WTC11 (cell line): ENCODE results near the gene AKR1E2. TPM values are rescaled to one million over a fixed set of nuclear protein-coding genes. Genes with fewer than 3 reads are reported as not detected.

ENCODE experiments used
- ATAC-seq: fragments of 200-7000 bp; cut with Tn5 transposase; 2 replicates; pipeline ENCODE4 v1.10.0; 2021; ENCODE audit warnings: mild to moderate bottlenecking, moderate library complexity
- CTCF ChIA-PET: fragments of 300-600 bp; sonication (Branson Sonifier 250); formaldehyde crosslinking; loops from one replicate; lab custom pipeline; 2021; ENCODE audit warnings: antibody characterized with exemption; lab: Charles Lee
- POLR2A ChIA-PET: fragments of 350-600 bp; sonication (Branson Sonifier 250); formaldehyde crosslinking; loops from one replicate; lab custom pipeline; 2021; ENCODE audit warnings: antibody characterized with exemption; lab: Charles Lee
- DNase-seq: peaks from one replicate; pipeline ENCODE4 v3.0.0; 2021; ENCODE audit warnings: low spot score
- H3K27ac Mint-ChIP-seq: 2 replicates; pipeline ENCODE4 v1.8.0; 2021; ENCODE audit warnings: mixed read lengths
- H3K27me3 Mint-ChIP-seq: 2 replicates; pipeline ENCODE4 v1.8.0; 2021; ENCODE audit warnings: low read depth, mild to moderate bottlenecking, moderate library complexity, mixed read lengths
- H3K36me3 Mint-ChIP-seq: 2 replicates; pipeline ENCODE4 v1.8.0; 2021; ENCODE audit warnings: mixed read lengths
- H3K4me1 Mint-ChIP-seq: 2 replicates; pipeline ENCODE4 v1.8.0; 2022; ENCODE audit warnings: mixed read lengths
- H3K4me3 Mint-ChIP-seq: 2 replicates; pipeline ENCODE4 v1.8.0; 2021; ENCODE audit warnings: mild to moderate bottlenecking, moderate library complexity, mixed read lengths
- H3K9me3 Mint-ChIP-seq: 2 replicates; pipeline ENCODE4 v1.8.0; 2021; ENCODE audit warnings: mixed read lengths
- FOXJ3 ChIP-seq: sonication (generic); formaldehyde crosslinking; IDR thresholded peaks from 2 replicates; pipeline ENCODE4 v1.9.0; 2021; ENCODE audit warnings: missing genetic modification reagents, mild to moderate bottlenecking, borderline replicate concordance
- GRHL2 ChIP-seq: fragments of 250-450 bp; sonication (Bioruptor Pico); IDR thresholded peaks from 2 replicates; pipeline ENCODE4 v1.8.0; 2022; ENCODE audit warnings: mild to moderate bottlenecking, moderate library complexity; ENCODE audit not compliant: insufficient replicate concordance, severe bottlenecking
- NFE2L1 ChIP-seq: sonication (generic); formaldehyde crosslinking; IDR thresholded peaks from 2 replicates; pipeline ENCODE4 v1.8.1; 2023; ENCODE audit warnings: missing genetic modification reagents
- OVOL2 ChIP-seq: fragments of 250-450 bp; sonication (Bioruptor Pico); IDR thresholded peaks from 2 replicates; pipeline ENCODE4 v1.9.0; 2021; ENCODE audit warnings: mild to moderate bottlenecking, borderline replicate concordance
- SMAD3 ChIP-seq: sonication (generic); formaldehyde crosslinking; IDR thresholded peaks from 2 replicates; pipeline ENCODE4 v1.8.0; 2022; ENCODE audit warnings: missing genetic modification reagents, mild to moderate bottlenecking, borderline replicate concordance
- ZNF671 ChIP-seq: fragments of 250-450 bp; sonication (Bioruptor Pico); IDR thresholded peaks from 2 replicates; pipeline ENCODE4 v1.8.0; 2021; ENCODE audit warnings: mild to moderate bottlenecking
- total RNA-seq: library from RNA; stranded (reverse); gene quantifications from 3 replicates; pipeline ENCODE4 v1.2.3, GENCODE V29; 2021
- TF ChIP-seq, protein P1 (sequence below): sonication (generic); formaldehyde crosslinking; IDR thresholded peaks from 2 replicates; pipeline ENCODE4 v1.8.0; 2022; ENCODE audit warnings: mild to moderate bottlenecking, missing genetic modification reagents
- TF ChIP-seq, protein P2 (sequence below): sonication (generic); formaldehyde crosslinking; IDR thresholded peaks from 2 replicates; pipeline ENCODE4 v1.8.1; 2023; ENCODE audit warnings: mild to moderate bottlenecking, missing genetic modification reagents, moderate library complexity
- TF ChIP-seq, protein P3 (sequence below): sonication (generic); formaldehyde crosslinking; IDR thresholded peaks from 2 replicates; pipeline ENCODE4 v1.8.0; 2022; ENCODE audit warnings: missing genetic modification reagents
- TF ChIP-seq, protein P4 (sequence below): sonication (generic); formaldehyde crosslinking; IDR thresholded peaks from 2 replicates; pipeline ENCODE4 v1.8.1; 2023; ENCODE audit warnings: mild to moderate bottlenecking, missing genetic modification reagents
- TF ChIP-seq, protein P5 (sequence below): sonication (generic); formaldehyde crosslinking; IDR thresholded peaks from 2 replicates; pipeline ENCODE4 v1.8.1; 2022; ENCODE audit warnings: mild to moderate bottlenecking, missing genetic modification reagents, moderate library complexity, borderline replicate concordance
- TF ChIP-seq, protein P6 (sequence below): sonication (generic); formaldehyde crosslinking; IDR thresholded peaks from 2 replicates; pipeline ENCODE4 v1.8.1; 2023; ENCODE audit warnings: mild to moderate bottlenecking, missing genetic modification reagents, borderline replicate concordance
- TF ChIP-seq, protein P7 (sequence below): fragments of 250-450 bp; sonication (Bioruptor Pico); IDR thresholded peaks from 2 replicates; pipeline ENCODE4 v1.9.0; 2021; ENCODE audit warnings: mild to moderate bottlenecking, borderline replicate concordance
- TF ChIP-seq, protein P8 (sequence below): sonication (generic); formaldehyde crosslinking; IDR thresholded peaks from 2 replicates; pipeline ENCODE4 v1.8.0; 2023; ENCODE audit warnings: missing genetic modification reagents, mild to moderate bottlenecking, borderline replicate concordance
- TF ChIP-seq, protein P9 (sequence below): fragments of 250-450 bp; sonication (Bioruptor Pico); IDR thresholded peaks from 2 replicates; pipeline ENCODE4 v1.8.0; 2021; ENCODE audit warnings: mild to moderate bottlenecking

The AKR1E2 gene
- total RNA-seq, 1 experiment from 2014 or later = 1.7 TPM

DNA sequence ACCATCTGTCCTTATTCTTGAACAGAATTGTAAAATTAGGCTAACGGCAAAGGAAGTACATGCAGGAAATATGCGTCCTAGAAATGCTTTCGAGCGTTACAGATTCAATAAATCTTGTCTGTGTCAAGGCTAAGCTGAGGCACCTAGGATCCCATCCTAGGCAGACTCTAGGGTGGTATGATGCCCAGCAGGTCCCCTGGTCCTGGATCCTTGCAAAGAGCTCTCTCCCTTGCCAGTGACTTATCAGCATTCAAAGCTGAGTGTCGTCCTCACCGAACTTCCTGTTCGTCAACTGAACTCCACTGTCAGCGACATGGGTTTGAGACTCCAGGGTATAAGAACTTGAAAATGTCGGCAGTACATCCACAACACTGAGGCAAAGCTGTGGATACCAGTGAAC is 61.5 kb downstream of the AKR1E2 start:
- POLR2A ChIA-PET = no interaction called here
- no peak for TF ChIP-seq SMAD3
- TF ChIP-seq, protein P1, sequence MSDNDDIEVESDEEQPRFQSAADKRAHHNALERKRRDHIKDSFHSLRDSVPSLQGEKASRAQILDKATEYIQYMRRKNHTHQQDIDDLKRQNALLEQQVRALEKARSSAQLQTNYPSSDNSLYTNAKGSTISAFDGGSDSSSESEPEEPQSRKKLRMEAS (CRISPR knock-in tag) = no peak
- TF ChIP-seq, protein P2, sequence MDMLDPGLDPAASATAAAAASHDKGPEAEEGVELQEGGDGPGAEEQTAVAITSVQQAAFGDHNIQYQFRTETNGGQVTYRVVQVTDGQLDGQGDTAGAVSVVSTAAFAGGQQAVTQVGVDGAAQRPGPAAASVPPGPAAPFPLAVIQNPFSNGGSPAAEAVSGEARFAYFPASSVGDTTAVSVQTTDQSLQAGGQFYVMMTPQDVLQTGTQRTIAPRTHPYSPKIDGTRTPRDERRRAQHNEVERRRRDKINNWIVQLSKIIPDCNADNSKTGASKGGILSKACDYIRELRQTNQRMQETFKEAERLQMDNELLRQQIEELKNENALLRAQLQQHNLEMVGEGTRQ (CRISPR knock-in tag) = no peak
- TF ChIP-seq, protein P3, sequence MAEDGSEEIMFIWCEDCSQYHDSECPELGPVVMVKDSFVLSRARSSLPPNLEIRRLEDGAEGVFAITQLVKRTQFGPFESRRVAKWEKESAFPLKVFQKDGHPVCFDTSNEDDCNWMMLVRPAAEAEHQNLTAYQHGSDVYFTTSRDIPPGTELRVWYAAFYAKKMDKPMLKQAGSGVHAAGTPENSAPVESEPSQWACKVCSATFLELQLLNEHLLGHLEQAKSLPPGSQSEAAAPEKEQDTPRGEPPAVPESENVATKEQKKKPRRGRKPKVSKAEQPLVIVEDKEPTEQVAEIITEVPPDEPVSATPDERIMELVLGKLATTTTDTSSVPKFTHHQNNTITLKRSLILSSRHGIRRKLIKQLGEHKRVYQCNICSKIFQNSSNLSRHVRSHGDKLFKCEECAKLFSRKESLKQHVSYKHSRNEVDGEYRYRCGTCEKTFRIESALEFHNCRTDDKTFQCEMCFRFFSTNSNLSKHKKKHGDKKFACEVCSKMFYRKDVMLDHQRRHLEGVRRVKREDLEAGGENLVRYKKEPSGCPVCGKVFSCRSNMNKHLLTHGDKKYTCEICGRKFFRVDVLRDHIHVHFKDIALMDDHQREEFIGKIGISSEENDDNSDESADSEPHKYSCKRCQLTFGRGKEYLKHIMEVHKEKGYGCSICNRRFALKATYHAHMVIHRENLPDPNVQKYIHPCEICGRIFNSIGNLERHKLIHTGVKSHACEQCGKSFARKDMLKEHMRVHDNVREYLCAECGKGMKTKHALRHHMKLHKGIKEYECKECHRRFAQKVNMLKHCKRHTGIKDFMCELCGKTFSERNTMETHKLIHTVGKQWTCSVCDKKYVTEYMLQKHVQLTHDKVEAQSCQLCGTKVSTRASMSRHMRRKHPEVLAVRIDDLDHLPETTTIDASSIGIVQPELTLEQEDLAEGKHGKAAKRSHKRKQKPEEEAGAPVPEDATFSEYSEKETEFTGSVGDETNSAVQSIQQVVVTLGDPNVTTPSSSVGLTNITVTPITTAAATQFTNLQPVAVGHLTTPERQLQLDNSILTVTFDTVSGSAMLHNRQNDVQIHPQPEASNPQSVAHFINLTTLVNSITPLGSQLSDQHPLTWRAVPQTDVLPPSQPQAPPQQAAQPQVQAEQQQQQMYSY (CRISPR knock-in tag) = no peak
- no peak for TF ChIP-seq OVOL2 (CRISPR knock-in tag)
- TF ChIP-seq, protein P4, sequence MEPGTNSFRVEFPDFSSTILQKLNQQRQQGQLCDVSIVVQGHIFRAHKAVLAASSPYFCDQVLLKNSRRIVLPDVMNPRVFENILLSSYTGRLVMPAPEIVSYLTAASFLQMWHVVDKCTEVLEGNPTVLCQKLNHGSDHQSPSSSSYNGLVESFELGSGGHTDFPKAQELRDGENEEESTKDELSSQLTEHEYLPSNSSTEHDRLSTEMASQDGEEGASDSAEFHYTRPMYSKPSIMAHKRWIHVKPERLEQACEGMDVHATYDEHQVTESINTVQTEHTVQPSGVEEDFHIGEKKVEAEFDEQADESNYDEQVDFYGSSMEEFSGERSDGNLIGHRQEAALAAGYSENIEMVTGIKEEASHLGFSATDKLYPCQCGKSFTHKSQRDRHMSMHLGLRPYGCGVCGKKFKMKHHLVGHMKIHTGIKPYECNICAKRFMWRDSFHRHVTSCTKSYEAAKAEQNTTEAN = no peak
- TF ChIP-seq, protein P5, sequence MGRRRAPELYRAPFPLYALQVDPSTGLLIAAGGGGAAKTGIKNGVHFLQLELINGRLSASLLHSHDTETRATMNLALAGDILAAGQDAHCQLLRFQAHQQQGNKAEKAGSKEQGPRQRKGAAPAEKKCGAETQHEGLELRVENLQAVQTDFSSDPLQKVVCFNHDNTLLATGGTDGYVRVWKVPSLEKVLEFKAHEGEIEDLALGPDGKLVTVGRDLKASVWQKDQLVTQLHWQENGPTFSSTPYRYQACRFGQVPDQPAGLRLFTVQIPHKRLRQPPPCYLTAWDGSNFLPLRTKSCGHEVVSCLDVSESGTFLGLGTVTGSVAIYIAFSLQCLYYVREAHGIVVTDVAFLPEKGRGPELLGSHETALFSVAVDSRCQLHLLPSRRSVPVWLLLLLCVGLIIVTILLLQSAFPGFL (CRISPR knock-in tag) = no peak
- TF ChIP-seq, protein P6, sequence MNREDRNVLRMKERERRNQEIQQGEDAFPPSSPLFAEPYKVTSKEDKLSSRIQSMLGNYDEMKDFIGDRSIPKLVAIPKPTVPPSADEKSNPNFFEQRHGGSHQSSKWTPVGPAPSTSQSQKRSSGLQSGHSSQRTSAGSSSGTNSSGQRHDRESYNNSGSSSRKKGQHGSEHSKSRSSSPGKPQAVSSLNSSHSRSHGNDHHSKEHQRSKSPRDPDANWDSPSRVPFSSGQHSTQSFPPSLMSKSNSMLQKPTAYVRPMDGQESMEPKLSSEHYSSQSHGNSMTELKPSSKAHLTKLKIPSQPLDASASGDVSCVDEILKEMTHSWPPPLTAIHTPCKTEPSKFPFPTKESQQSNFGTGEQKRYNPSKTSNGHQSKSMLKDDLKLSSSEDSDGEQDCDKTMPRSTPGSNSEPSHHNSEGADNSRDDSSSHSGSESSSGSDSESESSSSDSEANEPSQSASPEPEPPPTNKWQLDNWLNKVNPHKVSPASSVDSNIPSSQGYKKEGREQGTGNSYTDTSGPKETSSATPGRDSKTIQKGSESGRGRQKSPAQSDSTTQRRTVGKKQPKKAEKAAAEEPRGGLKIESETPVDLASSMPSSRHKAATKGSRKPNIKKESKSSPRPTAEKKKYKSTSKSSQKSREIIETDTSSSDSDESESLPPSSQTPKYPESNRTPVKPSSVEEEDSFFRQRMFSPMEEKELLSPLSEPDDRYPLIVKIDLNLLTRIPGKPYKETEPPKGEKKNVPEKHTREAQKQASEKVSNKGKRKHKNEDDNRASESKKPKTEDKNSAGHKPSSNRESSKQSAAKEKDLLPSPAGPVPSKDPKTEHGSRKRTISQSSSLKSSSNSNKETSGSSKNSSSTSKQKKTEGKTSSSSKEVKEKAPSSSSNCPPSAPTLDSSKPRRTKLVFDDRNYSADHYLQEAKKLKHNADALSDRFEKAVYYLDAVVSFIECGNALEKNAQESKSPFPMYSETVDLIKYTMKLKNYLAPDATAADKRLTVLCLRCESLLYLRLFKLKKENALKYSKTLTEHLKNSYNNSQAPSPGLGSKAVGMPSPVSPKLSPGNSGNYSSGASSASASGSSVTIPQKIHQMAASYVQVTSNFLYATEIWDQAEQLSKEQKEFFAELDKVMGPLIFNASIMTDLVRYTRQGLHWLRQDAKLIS = no peak
- no peak for TF ChIP-seq ZNF671
- TF ChIP-seq, protein P7, sequence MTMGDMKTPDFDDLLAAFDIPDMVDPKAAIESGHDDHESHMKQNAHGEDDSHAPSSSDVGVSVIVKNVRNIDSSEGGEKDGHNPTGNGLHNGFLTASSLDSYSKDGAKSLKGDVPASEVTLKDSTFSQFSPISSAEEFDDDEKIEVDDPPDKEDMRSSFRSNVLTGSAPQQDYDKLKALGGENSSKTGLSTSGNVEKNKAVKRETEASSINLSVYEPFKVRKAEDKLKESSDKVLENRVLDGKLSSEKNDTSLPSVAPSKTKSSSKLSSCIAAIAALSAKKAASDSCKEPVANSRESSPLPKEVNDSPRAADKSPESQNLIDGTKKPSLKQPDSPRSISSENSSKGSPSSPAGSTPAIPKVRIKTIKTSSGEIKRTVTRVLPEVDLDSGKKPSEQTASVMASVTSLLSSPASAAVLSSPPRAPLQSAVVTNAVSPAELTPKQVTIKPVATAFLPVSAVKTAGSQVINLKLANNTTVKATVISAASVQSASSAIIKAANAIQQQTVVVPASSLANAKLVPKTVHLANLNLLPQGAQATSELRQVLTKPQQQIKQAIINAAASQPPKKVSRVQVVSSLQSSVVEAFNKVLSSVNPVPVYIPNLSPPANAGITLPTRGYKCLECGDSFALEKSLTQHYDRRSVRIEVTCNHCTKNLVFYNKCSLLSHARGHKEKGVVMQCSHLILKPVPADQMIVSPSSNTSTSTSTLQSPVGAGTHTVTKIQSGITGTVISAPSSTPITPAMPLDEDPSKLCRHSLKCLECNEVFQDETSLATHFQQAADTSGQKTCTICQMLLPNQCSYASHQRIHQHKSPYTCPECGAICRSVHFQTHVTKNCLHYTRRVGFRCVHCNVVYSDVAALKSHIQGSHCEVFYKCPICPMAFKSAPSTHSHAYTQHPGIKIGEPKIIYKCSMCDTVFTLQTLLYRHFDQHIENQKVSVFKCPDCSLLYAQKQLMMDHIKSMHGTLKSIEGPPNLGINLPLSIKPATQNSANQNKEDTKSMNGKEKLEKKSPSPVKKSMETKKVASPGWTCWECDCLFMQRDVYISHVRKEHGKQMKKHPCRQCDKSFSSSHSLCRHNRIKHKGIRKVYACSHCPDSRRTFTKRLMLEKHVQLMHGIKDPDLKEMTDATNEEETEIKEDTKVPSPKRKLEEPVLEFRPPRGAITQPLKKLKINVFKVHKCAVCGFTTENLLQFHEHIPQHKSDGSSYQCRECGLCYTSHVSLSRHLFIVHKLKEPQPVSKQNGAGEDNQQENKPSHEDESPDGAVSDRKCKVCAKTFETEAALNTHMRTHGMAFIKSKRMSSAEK (CRISPR knock-in tag) = no peak
- TF ChIP-seq FOXJ3 (CRISPR knock-in tag) = no peak
- TF ChIP-seq GRHL2 (CRISPR knock-in tag) = no peak
- no peak for TF ChIP-seq NFE2L1 (CRISPR knock-in tag)
- TF ChIP-seq, protein P8, sequence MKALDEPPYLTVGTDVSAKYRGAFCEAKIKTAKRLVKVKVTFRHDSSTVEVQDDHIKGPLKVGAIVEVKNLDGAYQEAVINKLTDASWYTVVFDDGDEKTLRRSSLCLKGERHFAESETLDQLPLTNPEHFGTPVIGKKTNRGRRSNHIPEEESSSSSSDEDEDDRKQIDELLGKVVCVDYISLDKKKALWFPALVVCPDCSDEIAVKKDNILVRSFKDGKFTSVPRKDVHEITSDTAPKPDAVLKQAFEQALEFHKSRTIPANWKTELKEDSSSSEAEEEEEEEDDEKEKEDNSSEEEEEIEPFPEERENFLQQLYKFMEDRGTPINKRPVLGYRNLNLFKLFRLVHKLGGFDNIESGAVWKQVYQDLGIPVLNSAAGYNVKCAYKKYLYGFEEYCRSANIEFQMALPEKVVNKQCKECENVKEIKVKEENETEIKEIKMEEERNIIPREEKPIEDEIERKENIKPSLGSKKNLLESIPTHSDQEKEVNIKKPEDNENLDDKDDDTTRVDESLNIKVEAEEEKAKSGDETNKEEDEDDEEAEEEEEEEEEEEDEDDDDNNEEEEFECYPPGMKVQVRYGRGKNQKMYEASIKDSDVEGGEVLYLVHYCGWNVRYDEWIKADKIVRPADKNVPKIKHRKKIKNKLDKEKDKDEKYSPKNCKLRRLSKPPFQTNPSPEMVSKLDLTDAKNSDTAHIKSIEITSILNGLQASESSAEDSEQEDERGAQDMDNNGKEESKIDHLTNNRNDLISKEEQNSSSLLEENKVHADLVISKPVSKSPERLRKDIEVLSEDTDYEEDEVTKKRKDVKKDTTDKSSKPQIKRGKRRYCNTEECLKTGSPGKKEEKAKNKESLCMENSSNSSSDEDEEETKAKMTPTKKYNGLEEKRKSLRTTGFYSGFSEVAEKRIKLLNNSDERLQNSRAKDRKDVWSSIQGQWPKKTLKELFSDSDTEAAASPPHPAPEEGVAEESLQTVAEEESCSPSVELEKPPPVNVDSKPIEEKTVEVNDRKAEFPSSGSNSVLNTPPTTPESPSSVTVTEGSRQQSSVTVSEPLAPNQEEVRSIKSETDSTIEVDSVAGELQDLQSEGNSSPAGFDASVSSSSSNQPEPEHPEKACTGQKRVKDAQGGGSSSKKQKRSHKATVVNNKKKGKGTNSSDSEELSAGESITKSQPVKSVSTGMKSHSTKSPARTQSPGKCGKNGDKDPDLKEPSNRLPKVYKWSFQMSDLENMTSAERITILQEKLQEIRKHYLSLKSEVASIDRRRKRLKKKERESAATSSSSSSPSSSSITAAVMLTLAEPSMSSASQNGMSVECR (CRISPR knock-in tag) = no peak
- TF ChIP-seq, protein P9, sequence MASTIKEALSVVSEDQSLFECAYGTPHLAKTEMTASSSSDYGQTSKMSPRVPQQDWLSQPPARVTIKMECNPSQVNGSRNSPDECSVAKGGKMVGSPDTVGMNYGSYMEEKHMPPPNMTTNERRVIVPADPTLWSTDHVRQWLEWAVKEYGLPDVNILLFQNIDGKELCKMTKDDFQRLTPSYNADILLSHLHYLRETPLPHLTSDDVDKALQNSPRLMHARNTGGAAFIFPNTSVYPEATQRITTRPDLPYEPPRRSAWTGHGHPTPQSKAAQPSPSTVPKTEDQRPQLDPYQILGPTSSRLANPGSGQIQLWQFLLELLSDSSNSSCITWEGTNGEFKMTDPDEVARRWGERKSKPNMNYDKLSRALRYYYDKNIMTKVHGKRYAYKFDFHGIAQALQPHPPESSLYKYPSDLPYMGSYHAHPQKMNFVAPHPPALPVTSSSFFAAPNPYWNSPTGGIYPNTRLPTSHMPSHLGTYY (CRISPR knock-in tag) = no peak

More for the DNA sequence above, 61.5 kb downstream of the AKR1E2 start:
- Mint-ChIP-seq H3K4me1 (no peaks in the 10 kb centered on the region), H3K36me3 (no peaks in the 10 kb centered on the region), H3K27me3 (no peaks in the 10 kb centered on the region), H3K4me3 (no peak overlapping the region), H3K9me3 (no peaks in the 10 kb centered on the region), H3K27ac (no peak overlapping the region)
- no peak for DNase-seq
- ATAC-seq = no peak
- CTCF ChIA-PET = interaction anchor here (2.4 kb wide), 1 partner anchor 38 kb away, joined by 9 read pairs; no protein-coding TSS in a partner anchor
